HEK293 (cell line): ENCODE data around the gene MYO7B.

Source experiments
- CTCF ChIA-PET: fragments of 350-600 bp; formaldehyde crosslinking; extraction: SDS; loops from one replicate; lab custom pipeline; 2021; ENCODE audit warnings: antibody characterized with exemption; lab: Yijun Ruan, JAX
- POLR2A ChIA-PET: fragments of 300-600 bp; formaldehyde crosslinking; extraction: SDS; loops from one replicate; lab custom pipeline; 2020; ENCODE audit warnings: antibody characterized with exemption, inconsistent platforms; lab: Yijun Ruan, JAX
- H3K27ac ChIP-seq: fragments of 200-500 bp; sonication (Bioruptor generic); 2 replicates; pipeline ENCODE4 v1.5.1; 2014; ENCODE audit warnings: low read depth, low read length, control low read depth, inconsistent platforms; ENCODE audit errors: extremely low read depth
- H3K36me3 ChIP-seq, 2 experiments: fragments of 200-500 bp in 1 of 2; sonication (Bioruptor generic) in 1 of 2; 1 replicate in 1 of 2; 2 replicates in 1 of 2; pipeline ENCODE4 v1.5.1; 2014 to 2017; ENCODE audit warnings: inconsistent platforms in 2 of 2, low read length in 2 of 2; ENCODE audit not compliant: control insufficient read depth in 2 of 2, insufficient read depth in 1 of 2
- H3K4me1 ChIP-seq: fragments of 200-500 bp; sonication (Bioruptor generic); 2 replicates; pipeline ENCODE4 v1.5.1; 2014; ENCODE audit warnings: mild to moderate bottlenecking, low read length, inconsistent platforms; ENCODE audit not compliant: control insufficient read depth, insufficient read depth
- H3K4me3 ChIP-seq: 2 replicates; pipeline ENCODE4 v1.5.1; 2011; ENCODE audit warnings: low read depth, mild to moderate bottlenecking, control low read depth, low read length, moderate library complexity
- H3K9me3 ChIP-seq: fragments of 200-500 bp; sonication (Bioruptor generic); 2 replicates; pipeline ENCODE4 v1.5.1; 2014; ENCODE audit warnings: low read depth, low read length, inconsistent platforms; ENCODE audit not compliant: control insufficient read depth, insufficient read depth
- EGR2 ChIP-seq: fragments of 450-650 bp; formaldehyde crosslinking; IDR thresholded peaks from 2 replicates; pipeline ENCODE4 v1.5.1; 2016; ENCODE audit warnings: low read depth, missing biosample characterization, missing genetic modification characterization
- FEZF1 ChIP-seq: fragments of 450-650 bp; formaldehyde crosslinking; IDR thresholded peaks from 2 replicates; pipeline ENCODE4 v1.5.1; 2016; ENCODE audit warnings: missing biosample characterization, missing genetic modification characterization
- HOXC10 ChIP-seq: sonication (generic); formaldehyde crosslinking; IDR thresholded peaks from 2 replicates; pipeline ENCODE4 v1.8.1; 2023; ENCODE audit warnings: mild to moderate bottlenecking, missing genetic modification reagents
- MEIS1 ChIP-seq: sonication (generic); formaldehyde crosslinking; IDR thresholded peaks from 2 replicates; pipeline ENCODE4 v1.8.1; 2022; ENCODE audit warnings: missing genetic modification reagents, mild to moderate bottlenecking, borderline replicate concordance
- ZBTB21 ChIP-seq: fragments of 450-650 bp; formaldehyde crosslinking; IDR thresholded peaks from 2 replicates; pipeline ENCODE4 v1.5.1; 2017; ENCODE audit warnings: missing biosample characterization, missing genetic modification characterization
- ZBTB48 ChIP-seq: fragments of 450-650 bp; formaldehyde crosslinking; IDR thresholded peaks from 2 replicates; pipeline ENCODE4 v1.5.1; 2016; ENCODE audit warnings: missing biosample characterization, missing genetic modification characterization
- ZFHX2 ChIP-seq: fragments of 450-650 bp; formaldehyde crosslinking; conservative IDR thresholded peaks from 2 replicates; pipeline ENCODE4 v1.5.1; 2016; ENCODE audit warnings: missing biosample characterization, missing genetic modification characterization
- ZFP69B ChIP-seq: fragments of 450-650 bp; formaldehyde crosslinking; IDR thresholded peaks from 2 replicates; pipeline ENCODE4 v1.5.1; 2016; ENCODE audit warnings: missing biosample characterization, missing genetic modification characterization
- ZNF146 ChIP-seq: fragments of 450-650 bp; formaldehyde crosslinking; IDR thresholded peaks from 2 replicates; pipeline ENCODE4 v1.5.1; 2016; ENCODE audit warnings: missing biosample characterization, missing genetic modification characterization
- ZNF211 ChIP-seq: fragments of 450-650 bp; formaldehyde crosslinking; IDR thresholded peaks from 2 replicates; pipeline ENCODE4 v1.5.1; 2016; ENCODE audit warnings: low read depth, missing biosample characterization, missing genetic modification characterization
- ZNF366 ChIP-seq: fragments of 450-650 bp; formaldehyde crosslinking; conservative IDR thresholded peaks from 2 replicates; pipeline ENCODE4 v1.5.1; 2016; ENCODE audit warnings: missing biosample characterization, missing genetic modification characterization
- ZNF768 ChIP-seq: fragments of 450-650 bp; formaldehyde crosslinking; IDR thresholded peaks from 2 replicates; pipeline ENCODE4 v1.5.1; 2018; ENCODE audit warnings: missing biosample characterization, mild to moderate bottlenecking, missing genetic modification characterization
- ZSCAN16 ChIP-seq: fragments of 450-650 bp; formaldehyde crosslinking; IDR thresholded peaks from 2 replicates; pipeline ENCODE4 v1.5.1; 2016; ENCODE audit warnings: missing biosample characterization, missing genetic modification characterization
- TF ChIP-seq, protein P1 (sequence below): fragments of 450-650 bp; formaldehyde crosslinking; IDR thresholded peaks from 2 replicates; pipeline ENCODE4 v1.5.1; 2016; ENCODE audit warnings: missing biosample characterization, missing genetic modification characterization, low read depth
- TF ChIP-seq, protein P2 (sequence below): fragments of 450-650 bp; formaldehyde crosslinking; IDR thresholded peaks from 2 replicates; pipeline ENCODE4 v1.5.1; 2016; ENCODE audit warnings: missing biosample characterization, missing genetic modification characterization
- TF ChIP-seq, protein P3 (sequence below): fragments of 450-650 bp; formaldehyde crosslinking; IDR thresholded peaks from 2 replicates; pipeline ENCODE4 v1.5.1; 2016; ENCODE audit warnings: missing biosample characterization, missing genetic modification characterization
- TF ChIP-seq, protein P4 (sequence below): fragments of 450-650 bp; formaldehyde crosslinking; IDR thresholded peaks from 2 replicates; pipeline ENCODE4 v1.5.0; 2017; ENCODE audit warnings: missing biosample characterization, missing genetic modification characterization, borderline replicate concordance

MYO7B gene

DNA sequence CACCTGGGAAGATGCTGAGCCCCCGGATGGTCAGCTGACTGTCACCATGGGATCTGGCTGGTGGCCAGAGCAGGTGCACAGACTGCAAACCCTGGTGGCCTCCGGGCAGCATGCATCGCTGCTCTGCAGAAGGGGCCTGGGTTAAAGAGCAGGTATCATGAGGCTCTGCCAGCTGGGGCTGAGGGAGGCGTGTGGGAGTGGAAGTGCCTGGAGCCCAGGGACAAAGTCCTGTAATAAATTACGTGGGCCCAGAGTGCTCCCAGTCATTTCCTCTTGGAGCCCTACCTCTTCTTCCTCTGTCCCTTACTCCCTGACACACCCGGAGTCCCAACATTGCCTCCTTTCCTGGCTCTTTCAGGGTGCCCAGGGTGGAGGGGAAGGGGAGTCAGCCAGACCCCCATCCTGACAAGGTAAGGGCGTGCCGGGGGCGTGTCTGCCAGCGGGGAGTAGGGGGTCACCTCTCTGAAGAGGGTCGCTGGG, at the start of gene MYO7B:
TSS of gene MYO7B (plus strand) at position 262 of the 480 bp plus-strand sequence. CDS start 24,040 bp downstream, outside the sequence.
- H3K27ac ChIP-seq = no peak within 1 kb of the TSS
- POLR2A ChIA-PET = no interaction called here
- H3K9me3 ChIP-seq = no peaks in the 10 kb centered on the region
- no peaks in the 10 kb centered on the region for H3K4me1 ChIP-seq
- no peak within 1 kb of the TSS for H3K4me3 ChIP-seq
- no peaks in the 10 kb centered on the region for H3K36me3 ChIP-seq
- CTCF ChIA-PET = no interaction called here
- TF ChIP-seq HOXC10 (CRISPR knock-in tag) (no peak), EGR2 (peak; percentile 47; the same call in 1 of the 2 replicates), ZFHX2 (tag by site-specific recombination) (peak; percentile 53; the same call in 1 of the 2 replicates)

DNA sequence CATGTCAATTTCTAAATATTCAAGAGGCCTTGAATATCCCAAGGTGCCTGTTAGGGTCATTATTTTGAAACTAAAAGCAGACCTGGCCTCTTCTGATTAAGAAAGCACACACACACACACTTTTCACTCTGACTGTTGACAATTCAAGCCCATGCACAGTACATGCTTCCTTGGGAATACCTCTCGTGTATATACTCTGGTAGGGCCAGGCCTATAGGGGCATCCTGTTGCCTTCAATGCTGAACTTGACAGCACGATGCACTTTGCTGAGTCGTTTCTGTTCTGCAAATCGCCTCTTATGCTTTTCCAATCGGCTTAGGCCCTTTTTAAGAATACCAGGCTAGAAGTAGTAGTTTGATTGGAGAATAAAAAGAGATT, 49.8 kb upstream of the MYO7B start:
- ChIA-PET CTCF (no interaction called here), POLR2A (no interaction called here)
- Histone ChIP-seq H3K27ac (no peak overlapping the region), H3K4me3 (no peak overlapping the region), H3K4me1 (no peaks in the 10 kb centered on the region), H3K36me3 (peaks cover 65 to 95% of the 10 kb centered on the region in 2 experiments), H3K9me3 (no peaks in the 10 kb centered on the region)
- TF ChIP-seq, protein P1, sequence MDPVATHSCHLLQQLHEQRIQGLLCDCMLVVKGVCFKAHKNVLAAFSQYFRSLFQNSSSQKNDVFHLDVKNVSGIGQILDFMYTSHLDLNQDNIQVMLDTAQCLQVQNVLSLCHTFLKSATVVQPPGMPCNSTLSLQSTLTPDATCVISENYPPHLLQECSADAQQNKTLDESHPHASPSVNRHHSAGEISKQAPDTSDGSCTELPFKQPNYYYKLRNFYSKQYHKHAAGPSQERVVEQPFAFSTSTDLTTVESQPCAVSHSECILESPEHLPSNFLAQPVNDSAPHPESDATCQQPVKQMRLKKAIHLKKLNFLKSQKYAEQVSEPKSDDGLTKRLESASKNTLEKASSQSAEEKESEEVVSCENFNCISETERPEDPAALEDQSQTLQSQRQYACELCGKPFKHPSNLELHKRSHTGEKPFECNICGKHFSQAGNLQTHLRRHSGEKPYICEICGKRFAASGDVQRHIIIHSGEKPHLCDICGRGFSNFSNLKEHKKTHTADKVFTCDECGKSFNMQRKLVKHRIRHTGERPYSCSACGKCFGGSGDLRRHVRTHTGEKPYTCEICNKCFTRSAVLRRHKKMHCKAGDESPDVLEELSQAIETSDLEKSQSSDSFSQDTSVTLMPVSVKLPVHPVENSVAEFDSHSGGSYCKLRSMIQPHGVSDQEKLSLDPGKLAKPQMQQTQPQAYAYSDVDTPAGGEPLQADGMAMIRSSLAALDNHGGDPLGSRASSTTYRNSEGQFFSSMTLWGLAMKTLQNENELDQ (tag by site-specific recombination) = no peak
- TF ChIP-seq ZFHX2 (tag by site-specific recombination) = no peak
- no peak for TF ChIP-seq MEIS1 (CRISPR knock-in tag)
- TF ChIP-seq ZNF366 = no peak
- no peak for TF ChIP-seq ZFP69B
- TF ChIP-seq, protein P2, sequence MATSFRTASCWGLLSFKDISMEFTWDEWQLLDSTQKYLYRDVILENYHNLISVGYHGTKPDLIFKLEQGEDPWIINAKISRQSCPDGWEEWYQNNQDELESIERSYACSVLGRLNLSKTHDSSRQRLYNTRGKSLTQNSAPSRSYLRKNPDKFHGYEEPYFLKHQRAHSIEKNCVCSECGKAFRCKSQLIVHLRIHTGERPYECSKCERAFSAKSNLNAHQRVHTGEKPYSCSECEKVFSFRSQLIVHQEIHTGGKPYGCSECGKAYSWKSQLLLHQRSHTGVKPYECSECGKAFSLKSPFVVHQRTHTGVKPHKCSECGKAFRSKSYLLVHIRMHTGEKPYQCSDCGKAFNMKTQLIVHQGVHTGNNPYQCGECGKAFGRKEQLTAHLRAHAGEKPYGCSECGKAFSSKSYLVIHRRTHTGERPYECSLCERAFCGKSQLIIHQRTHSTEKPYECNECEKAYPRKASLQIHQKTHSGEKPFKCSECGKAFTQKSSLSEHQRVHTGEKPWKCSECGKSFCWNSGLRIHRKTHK (tag by site-specific recombination) = no peak
- TF ChIP-seq ZBTB21 (tag by site-specific recombination) = no peak
- TF ChIP-seq, protein P3, sequence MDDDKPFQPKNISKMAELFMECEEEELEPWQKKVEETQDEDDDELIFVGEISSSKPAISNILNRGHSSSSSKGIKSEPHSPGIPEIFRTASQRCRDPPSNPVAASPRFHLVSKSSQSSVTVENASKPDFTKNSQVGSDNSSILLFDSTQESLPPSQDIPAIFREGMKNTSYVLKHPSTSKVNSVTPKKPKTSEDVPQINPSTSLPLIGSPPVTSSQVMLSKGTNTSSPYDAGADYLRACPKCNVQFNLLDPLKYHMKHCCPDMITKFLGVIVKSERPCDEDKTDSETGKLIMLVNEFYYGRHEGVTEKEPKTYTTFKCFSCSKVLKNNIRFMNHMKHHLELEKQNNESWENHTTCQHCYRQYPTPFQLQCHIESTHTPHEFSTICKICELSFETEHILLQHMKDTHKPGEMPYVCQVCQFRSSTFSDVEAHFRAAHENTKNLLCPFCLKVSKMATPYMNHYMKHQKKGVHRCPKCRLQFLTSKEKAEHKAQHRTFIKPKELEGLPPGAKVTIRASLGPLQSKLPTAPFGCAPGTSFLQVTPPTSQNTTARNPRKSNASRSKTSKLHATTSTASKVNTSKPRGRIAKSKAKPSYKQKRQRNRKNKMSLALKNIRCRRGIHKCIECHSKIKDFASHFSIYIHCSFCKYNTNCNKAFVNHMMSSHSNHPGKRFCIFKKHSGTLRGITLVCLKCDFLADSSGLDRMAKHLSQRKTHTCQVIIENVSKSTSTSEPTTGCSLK (tag by site-specific recombination) = no peak
- TF ChIP-seq, protein P4, sequence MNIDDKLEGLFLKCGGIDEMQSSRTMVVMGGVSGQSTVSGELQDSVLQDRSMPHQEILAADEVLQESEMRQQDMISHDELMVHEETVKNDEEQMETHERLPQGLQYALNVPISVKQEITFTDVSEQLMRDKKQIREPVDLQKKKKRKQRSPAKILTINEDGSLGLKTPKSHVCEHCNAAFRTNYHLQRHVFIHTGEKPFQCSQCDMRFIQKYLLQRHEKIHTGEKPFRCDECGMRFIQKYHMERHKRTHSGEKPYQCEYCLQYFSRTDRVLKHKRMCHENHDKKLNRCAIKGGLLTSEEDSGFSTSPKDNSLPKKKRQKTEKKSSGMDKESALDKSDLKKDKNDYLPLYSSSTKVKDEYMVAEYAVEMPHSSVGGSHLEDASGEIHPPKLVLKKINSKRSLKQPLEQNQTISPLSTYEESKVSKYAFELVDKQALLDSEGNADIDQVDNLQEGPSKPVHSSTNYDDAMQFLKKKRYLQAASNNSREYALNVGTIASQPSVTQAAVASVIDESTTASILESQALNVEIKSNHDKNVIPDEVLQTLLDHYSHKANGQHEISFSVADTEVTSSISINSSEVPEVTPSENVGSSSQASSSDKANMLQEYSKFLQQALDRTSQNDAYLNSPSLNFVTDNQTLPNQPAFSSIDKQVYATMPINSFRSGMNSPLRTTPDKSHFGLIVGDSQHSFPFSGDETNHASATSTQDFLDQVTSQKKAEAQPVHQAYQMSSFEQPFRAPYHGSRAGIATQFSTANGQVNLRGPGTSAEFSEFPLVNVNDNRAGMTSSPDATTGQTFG = no peak
- TF ChIP-seq HOXC10 (CRISPR knock-in tag) = no peak
- TF ChIP-seq ZSCAN16 = no peak
- TF ChIP-seq ZNF146 (tag by site-specific recombination) = no peak
- no peak for TF ChIP-seq ZNF768 (tag by site-specific recombination)
- TF ChIP-seq ZNF211 (tag by site-specific recombination) = no peak
- no peak for TF ChIP-seq ZBTB48 (tag by site-specific recombination)
- TF ChIP-seq FEZF1 = no peak
